Measurements from ENCODE around the gene MAP2K1.
"Not testable (repeated sequence)": the region's sequence is repeated elsewhere in the genome, so short reads cannot be mapped to it uniquely, and the experiment has no call there.

Gene MAP2K1

GRCh38 chr15:66386204-66387123 lies at the start of gene MAP2K1:
Gene MAP2K1 (plus strand): TSS chr15:66386912. CDS start chr15:66387348, 436 bp downstream.
- Histone ChIP-seq H3K4me1 (ENCODE audit: control insufficient read depth in 5 of 5, insufficient read depth in 5 of 5, low read length in 5 of 5) (peaks cover 6 to 45% (median 39%) of the 10 kb centered on the region in 5 donors), H3K9ac (ENCODE audit: low read length in 5 of 5) (peak within 1 kb of the TSS; percentile 90 to 98 (median 90)), H3K27ac (ENCODE audit: low read depth, low read length) (peak within 1 kb of the TSS; percentile 94), H3K9me3 (ENCODE audit: control insufficient read depth in 5 of 5, low read length in 5 of 5) (no peaks in the 10 kb centered on the region), H3K4me3 (ENCODE audit: low read depth in 1 of 5, low read length in 5 of 5) (peak within 1 kb of the TSS; percentile 79 to 95 (median 89)), H3K36me3 (ENCODE audit: control insufficient read depth in 5 of 5, insufficient read depth in 5 of 5, low read length in 5 of 5) (peaks cover 0 to 4% (median 0%) of the 10 kb centered on the region in 5 donors), H3K27me3 (ENCODE audit: control insufficient read depth in 5 of 5, insufficient read depth in 4 of 5, low read length in 5 of 5) (no peaks in the 10 kb centered on the region)

DNA sequence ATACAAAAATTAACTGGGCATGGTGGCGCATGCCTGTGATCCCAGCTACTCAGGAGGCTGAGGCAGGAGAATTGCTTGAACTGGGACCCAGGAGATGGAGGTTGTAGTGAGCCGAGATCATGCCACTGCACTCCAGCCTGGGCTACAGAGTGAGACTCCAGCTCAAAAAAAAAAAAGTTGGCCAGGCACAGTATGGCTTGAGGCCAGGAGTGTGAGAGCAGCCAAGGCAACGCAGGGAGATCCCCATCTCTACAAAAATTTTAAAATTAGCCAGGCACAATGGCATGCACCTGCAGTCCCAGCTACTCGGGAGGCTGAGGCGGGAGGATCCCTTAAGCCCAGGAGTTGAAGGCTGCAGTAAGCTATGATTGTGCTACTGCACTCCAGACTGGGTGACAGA lies 38.2 kb upstream of the MAP2K1 start:
- H3K9me3 ChIP-seq (ENCODE audit: control insufficient read depth in 5 of 5, low read length in 5 of 5); H3K27me3 ChIP-seq (ENCODE audit: control insufficient read depth in 5 of 5, insufficient read depth in 4 of 5, low read length in 5 of 5); H3K9ac ChIP-seq (ENCODE audit: low read length in 5 of 5); H3K4me3 ChIP-seq (ENCODE audit: low read depth in 1 of 5, low read length in 5 of 5); H3K4me1 ChIP-seq (ENCODE audit: control insufficient read depth in 5 of 5, insufficient read depth in 5 of 5, low read length in 5 of 5); H3K27ac ChIP-seq (ENCODE audit: low read depth, low read length): not testable (repeated sequence)
- peaks cover 0 to 12% (median 2%) of the 10 kb centered on the region in 5 donors for H3K36me3 ChIP-seq (ENCODE audit: control insufficient read depth in 5 of 5, insufficient read depth in 5 of 5, low read length in 5 of 5)

- peaks cover 0 to 8% (median 0%) of the 10 kb centered on the region in 5 donors for H3K36me3 ChIP-seq (ENCODE audit: control insufficient read depth in 5 of 5, insufficient read depth in 5 of 5, low read length in 5 of 5)
- peaks cover 0 to 16% (median 14%) of the 10 kb centered on the region in 5 donors for H3K4me1 ChIP-seq (ENCODE audit: control insufficient read depth in 5 of 5, insufficient read depth in 5 of 5, low read length in 5 of 5)
- H3K27me3 ChIP-seq (ENCODE audit: control insufficient read depth in 5 of 5, insufficient read depth in 4 of 5, low read length in 5 of 5), result no peaks in the 10 kb centered on the region
- peak overlapping the region; percentile 74 to 88 (median 85) for H3K4me3 ChIP-seq (ENCODE audit: low read depth in 1 of 5, low read length in 5 of 5)
- H3K27ac ChIP-seq (ENCODE audit: low read depth, low read length), result peak overlapping the region; percentile 61
- H3K9me3 ChIP-seq (ENCODE audit: control insufficient read depth in 5 of 5, low read length in 5 of 5), result no peaks in the 10 kb centered on the region
- H3K9ac ChIP-seq (ENCODE audit: low read length in 5 of 5), result peak overlapping the region in 4 of 5 donors; percentile 84 to 89 (median 88)
These were observed 30.7 kb upstream of the MAP2K1 start for GRCh38 chr15:66356077-66356358.

- no peaks in the 10 kb centered on the region for H3K9me3 ChIP-seq (ENCODE audit: control insufficient read depth in 5 of 5, low read length in 5 of 5)
- H3K27ac ChIP-seq (ENCODE audit: low read depth, low read length), result peak within 1 kb of the TSS; percentile 61
- H3K27me3 ChIP-seq (ENCODE audit: control insufficient read depth in 5 of 5, insufficient read depth in 4 of 5, low read length in 5 of 5), result no peaks in the 10 kb centered on the region
- peaks cover 0 to 8% (median 0%) of the 10 kb centered on the region in 5 donors for H3K36me3 ChIP-seq (ENCODE audit: control insufficient read depth in 5 of 5, insufficient read depth in 5 of 5, low read length in 5 of 5)
- H3K4me1 ChIP-seq (ENCODE audit: control insufficient read depth in 5 of 5, insufficient read depth in 5 of 5, low read length in 5 of 5), result peaks cover 0 to 16% (median 14%) of the 10 kb centered on the region in 5 donors
- peak within 1 kb of the TSS in 4 of 5 donors; percentile 84 to 89 (median 88) for H3K9ac ChIP-seq (ENCODE audit: low read length in 5 of 5)
- H3K4me3 ChIP-seq (ENCODE audit: low read depth in 1 of 5, low read length in 5 of 5), result peak within 1 kb of the TSS; percentile 74 to 88 (median 85)
These were observed 30.1 kb upstream of the MAP2K1 start, which contains the start of gene TIPIN for GRCh38 chr15:66356359-66357236. Gene TIPIN (minus strand): TSS chr15:66356685. CDS start chr15:66352947, 3,738 bp downstream.

DNA sequence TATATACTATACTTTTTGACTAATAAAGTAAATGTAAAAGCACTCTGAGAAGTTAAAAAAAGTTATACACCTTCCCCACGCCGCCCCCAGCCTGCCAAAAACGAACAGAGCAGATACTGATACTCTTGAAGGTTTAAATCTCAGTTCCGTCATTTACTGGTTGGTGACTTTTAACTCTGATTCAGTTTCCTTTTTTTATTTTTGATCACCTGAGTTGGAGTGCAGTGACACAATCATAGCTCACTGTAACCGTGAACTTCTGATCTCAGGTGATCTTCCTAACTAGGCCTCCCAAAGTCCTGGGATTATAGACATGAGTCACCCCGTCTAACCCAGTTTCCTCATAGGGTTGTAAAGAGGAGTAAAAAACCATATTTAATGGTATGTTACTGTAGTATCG lies 27.0 kb upstream of the MAP2K1 start:
- no peaks in the 10 kb centered on the region for H3K9me3 ChIP-seq (ENCODE audit: control insufficient read depth in 5 of 5, low read length in 5 of 5)
- H3K4me1 ChIP-seq (ENCODE audit: control insufficient read depth in 5 of 5, insufficient read depth in 5 of 5, low read length in 5 of 5), result peaks cover 0 to 19% (median 15%) of the 10 kb centered on the region in 5 donors
- no peak overlapping the region for H3K27ac ChIP-seq (ENCODE audit: low read depth, low read length)

GRCh38 chr15:66361745-66362460 lies 24.8 kb upstream of the MAP2K1 start:
- not testable (repeated sequence) for H3K27me3 ChIP-seq (ENCODE audit: control insufficient read depth in 5 of 5, insufficient read depth in 4 of 5, low read length in 5 of 5); H3K9ac ChIP-seq (ENCODE audit: low read length in 5 of 5); H3K4me1 ChIP-seq (ENCODE audit: control insufficient read depth in 5 of 5, insufficient read depth in 5 of 5, low read length in 5 of 5); H3K9me3 ChIP-seq (ENCODE audit: control insufficient read depth in 5 of 5, low read length in 5 of 5); H3K36me3 ChIP-seq (ENCODE audit: control insufficient read depth in 5 of 5, insufficient read depth in 5 of 5, low read length in 5 of 5); H3K4me3 ChIP-seq (ENCODE audit: low read depth in 1 of 5, low read length in 5 of 5); H3K27ac ChIP-seq (ENCODE audit: low read depth, low read length)

More for the DNA sequence above, 27.0 kb upstream of the MAP2K1 start:
- Histone ChIP-seq H3K27me3 (ENCODE audit: control insufficient read depth in 5 of 5, insufficient read depth in 4 of 5, low read length in 5 of 5) (no peaks in the 10 kb centered on the region), H3K4me3 (ENCODE audit: low read depth in 1 of 5, low read length in 5 of 5) (no peak overlapping the region), H3K36me3 (ENCODE audit: control insufficient read depth in 5 of 5, insufficient read depth in 5 of 5, low read length in 5 of 5) (no peaks in the 10 kb centered on the region), H3K9ac (ENCODE audit: low read length in 5 of 5) (no peak overlapping the region)

DNA sequence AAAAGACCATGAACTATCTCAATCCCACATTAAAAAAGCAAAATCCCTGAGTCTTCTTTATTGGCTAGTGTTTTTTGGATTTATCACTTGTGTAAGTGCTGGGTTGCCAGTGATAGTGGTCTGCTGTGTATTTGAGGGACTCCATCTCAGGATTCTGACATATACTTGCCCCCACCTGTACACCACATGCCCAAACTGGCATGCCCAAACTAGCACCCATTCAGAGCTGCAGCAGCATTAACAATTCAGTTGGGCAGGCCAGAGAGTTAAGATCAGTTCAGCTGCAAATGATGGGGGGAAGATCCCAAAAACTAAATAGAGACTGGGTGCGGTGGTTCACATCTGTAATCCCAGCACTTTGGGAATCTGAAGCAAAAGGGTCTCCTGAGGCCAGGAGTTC lies 23.9 kb upstream of the MAP2K1 start:
- Histone ChIP-seq H3K9ac (ENCODE audit: low read length in 5 of 5) (no peak overlapping the region), H3K4me1 (ENCODE audit: control insufficient read depth in 5 of 5, insufficient read depth in 5 of 5, low read length in 5 of 5) (peaks cover 0 to 4% (median 0%) of the 10 kb centered on the region in 5 donors), H3K27ac (ENCODE audit: low read depth, low read length) (no peak overlapping the region), H3K36me3 (ENCODE audit: control insufficient read depth in 5 of 5, insufficient read depth in 5 of 5, low read length in 5 of 5) (no peaks in the 10 kb centered on the region), H3K27me3 (ENCODE audit: control insufficient read depth in 5 of 5, insufficient read depth in 4 of 5, low read length in 5 of 5) (no peaks in the 10 kb centered on the region), H3K4me3 (ENCODE audit: low read depth in 1 of 5, low read length in 5 of 5) (no peak overlapping the region), H3K9me3 (ENCODE audit: control insufficient read depth in 5 of 5, low read length in 5 of 5) (no peaks in the 10 kb centered on the region)

GRCh38 chr15:66364944-66365528 lies 21.7 kb upstream of the MAP2K1 start:
- Histone ChIP-seq H3K4me3 (ENCODE audit: low read depth in 1 of 5, low read length in 5 of 5) (no peak overlapping the region), H3K27me3 (ENCODE audit: control insufficient read depth in 5 of 5, insufficient read depth in 4 of 5, low read length in 5 of 5) (no peaks in the 10 kb centered on the region), H3K4me1 (ENCODE audit: control insufficient read depth in 5 of 5, insufficient read depth in 5 of 5, low read length in 5 of 5) (peaks cover 0 to 7% (median 6%) of the 10 kb centered on the region in 5 donors), H3K27ac (ENCODE audit: low read depth, low read length) (no peak overlapping the region), H3K9ac (ENCODE audit: low read length in 5 of 5) (no peak overlapping the region), H3K36me3 (ENCODE audit: control insufficient read depth in 5 of 5, insufficient read depth in 5 of 5, low read length in 5 of 5) (no peaks in the 10 kb centered on the region), H3K9me3 (ENCODE audit: control insufficient read depth in 5 of 5, low read length in 5 of 5) (no peaks in the 10 kb centered on the region)
